Muscle of leg (tissue), 11 donors: Measurements from ENCODE around the gene EPB41L1. TPM values are rescaled to one million over a fixed set of nuclear protein-coding genes. Genes with fewer than 3 reads are reported as not detected.
A peak's percentile ranks its signal among the peaks of the same experiment; 100 is the strongest.
"Not testable (repeated sequence)": the region's sequence is repeated elsewhere in the genome, so short reads cannot be mapped to it uniquely, and the experiment has no call there.

Experiments used
- DNase-seq: peaks from one replicate; pipeline ENCODE4 v3.0.0; 2013
- H3K27ac ChIP-seq: one replicate; pipeline ENCODE4 v1.5.1; 2013; ENCODE audit warnings: mild to moderate bottlenecking, low read length, control low read depth
- H3K27me3 ChIP-seq: one replicate; pipeline ENCODE4 v1.6.1; 2013; ENCODE audit warnings: low read length; ENCODE audit not compliant: control insufficient read depth, insufficient read depth
- H3K36me3 ChIP-seq: one replicate; pipeline ENCODE4 v1.6.1; 2013; ENCODE audit warnings: low read length; ENCODE audit not compliant: control insufficient read depth, insufficient read depth
- H3K4me1 ChIP-seq: one replicate; pipeline ENCODE4 v1.6.1; 2013; ENCODE audit warnings: low read length; ENCODE audit not compliant: control insufficient read depth, insufficient read depth
- H3K4me3 ChIP-seq: one replicate; pipeline ENCODE4 v1.5.1; 2013; ENCODE audit warnings: low read length, control low read depth
- H3K9me3 ChIP-seq: replicated peaks from 2 replicates; pipeline ENCODE4 v1.6.1; 2013; ENCODE audit warnings: low read depth, low read length; ENCODE audit not compliant: control insufficient read depth
- WGBS: methylation state at CpG from one replicate; pipeline ENCODE4 v1.1.5; 2013; ENCODE audit warnings: missing lambda C conversion rate; ENCODE audit not compliant: insufficient coverage; 5-methylcytosine and 5-hydroxymethylcytosine counted together
- polyA plus RNA-seq, 8 donors: library from polyadenylated mRNA; unstranded; fragments of 120-200 nt; gene quantifications; one replicate each; pipeline versions ENCODE4 v1.2.1 to v1.2.3, GENCODE V29; 2013; ENCODE audit warnings: inconsistent platforms in 1 of 8, low replicate concordance in 1 of 8; ENCODE audit not compliant: insufficient read length in 8 of 8, insufficient read depth in 1 of 8
- total RNA-seq: library from RNA; stranded (reverse); fragments of 120-200 nt; gene quantifications from one replicate; pipeline ENCODE4 v1.2.4, GENCODE V29; 2013

EPB41L1 gene
- total and polyA plus RNA-seq, 9 donors = 14.3 to 37.6 (median 25.1) TPM

DNA sequence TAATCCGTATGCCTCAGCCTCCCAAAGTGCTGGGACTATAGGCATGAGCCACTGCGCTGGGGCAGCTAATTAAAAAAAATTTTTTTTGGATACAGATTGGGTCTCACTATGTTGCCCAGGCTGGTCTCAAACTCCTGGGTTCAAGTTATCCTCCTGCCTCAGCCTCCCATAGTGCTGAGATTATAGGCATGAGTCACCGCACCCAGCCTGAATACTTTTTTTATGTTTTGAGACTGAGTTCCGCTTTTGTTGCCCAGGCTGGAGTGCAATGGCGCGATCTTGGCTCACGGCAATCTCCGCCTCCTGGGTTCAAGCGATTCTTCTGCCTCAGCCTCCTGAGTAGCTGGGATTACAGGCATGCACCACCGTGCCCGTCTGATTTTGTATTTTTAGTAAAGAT lies 17.2 kb upstream of the EPB41L1 start:
- H3K36me3 ChIP-seq, H3K4me3 ChIP-seq, H3K4me1 ChIP-seq, H3K9me3 ChIP-seq, H3K27ac ChIP-seq, DNase-seq, H3K27me3 ChIP-seq: not testable (repeated sequence)
- 79% methylated on average over 9 of the region's 11 CpGs for WGBS

DNA sequence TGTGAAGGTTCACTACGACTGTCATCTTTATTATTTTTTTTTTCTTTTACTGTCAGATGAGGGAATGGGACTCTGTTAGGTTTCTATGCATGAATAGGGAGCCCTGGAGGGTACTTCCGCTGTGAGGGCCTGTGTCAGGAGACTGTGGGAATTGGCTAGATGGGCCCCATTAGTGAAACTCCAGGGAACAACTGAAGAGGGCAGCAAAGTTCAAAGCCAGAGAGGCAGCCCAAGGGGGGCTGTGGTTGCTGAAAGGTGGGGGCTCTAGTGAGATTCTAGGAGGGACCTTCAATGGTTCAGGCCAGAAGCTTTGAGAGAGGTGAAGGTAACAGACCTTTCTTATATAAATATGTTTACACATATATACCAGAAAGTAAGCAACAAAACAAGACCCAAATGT lies 13.2 kb upstream of the EPB41L1 start:
- no peak overlapping the region for H3K27ac ChIP-seq
- H3K4me1 ChIP-seq = peaks cover 3% of the 10 kb centered on the region
- H3K27me3 ChIP-seq = no peaks in the 10 kb centered on the region
- DNase-seq = no peak
- no peak overlapping the region for H3K4me3 ChIP-seq
- 58% methylated on average over 1 of the region's 2 CpGs for WGBS
- no peaks in the 10 kb centered on the region for H3K9me3 ChIP-seq
- no peaks in the 10 kb centered on the region for H3K36me3 ChIP-seq

DNA sequence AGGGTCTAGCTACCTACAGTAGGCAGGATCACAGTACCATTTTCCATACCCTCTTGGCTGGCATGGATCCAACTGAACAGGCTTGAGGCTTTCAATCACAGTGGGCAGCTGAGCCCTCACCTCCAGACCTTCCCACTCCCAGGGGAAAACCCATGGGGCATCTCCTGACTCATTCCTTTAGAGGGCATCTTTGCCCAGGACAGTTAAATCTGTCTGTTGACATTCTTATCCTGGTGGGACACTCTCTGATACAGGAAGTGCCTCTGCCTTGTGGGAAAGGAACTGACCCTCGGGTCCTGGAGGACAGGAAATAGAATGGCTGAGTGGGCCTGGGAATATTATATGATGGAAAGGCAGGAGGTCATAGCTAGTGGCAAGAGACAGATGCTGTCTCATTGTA lies 10.2 kb upstream of the EPB41L1 start:
- Histone ChIP-seq H3K27me3 (no peaks in the 10 kb centered on the region), H3K4me3 (no peak overlapping the region), H3K9me3 (no peaks in the 10 kb centered on the region), H3K36me3 (no peaks in the 10 kb centered on the region), H3K4me1 (peaks cover 5% of the 10 kb centered on the region), H3K27ac (no peak overlapping the region)
- peak; percentile 22 for DNase-seq
- WGBS = 44% methylated on average over 1 of the region's 1 CpG

DNA sequence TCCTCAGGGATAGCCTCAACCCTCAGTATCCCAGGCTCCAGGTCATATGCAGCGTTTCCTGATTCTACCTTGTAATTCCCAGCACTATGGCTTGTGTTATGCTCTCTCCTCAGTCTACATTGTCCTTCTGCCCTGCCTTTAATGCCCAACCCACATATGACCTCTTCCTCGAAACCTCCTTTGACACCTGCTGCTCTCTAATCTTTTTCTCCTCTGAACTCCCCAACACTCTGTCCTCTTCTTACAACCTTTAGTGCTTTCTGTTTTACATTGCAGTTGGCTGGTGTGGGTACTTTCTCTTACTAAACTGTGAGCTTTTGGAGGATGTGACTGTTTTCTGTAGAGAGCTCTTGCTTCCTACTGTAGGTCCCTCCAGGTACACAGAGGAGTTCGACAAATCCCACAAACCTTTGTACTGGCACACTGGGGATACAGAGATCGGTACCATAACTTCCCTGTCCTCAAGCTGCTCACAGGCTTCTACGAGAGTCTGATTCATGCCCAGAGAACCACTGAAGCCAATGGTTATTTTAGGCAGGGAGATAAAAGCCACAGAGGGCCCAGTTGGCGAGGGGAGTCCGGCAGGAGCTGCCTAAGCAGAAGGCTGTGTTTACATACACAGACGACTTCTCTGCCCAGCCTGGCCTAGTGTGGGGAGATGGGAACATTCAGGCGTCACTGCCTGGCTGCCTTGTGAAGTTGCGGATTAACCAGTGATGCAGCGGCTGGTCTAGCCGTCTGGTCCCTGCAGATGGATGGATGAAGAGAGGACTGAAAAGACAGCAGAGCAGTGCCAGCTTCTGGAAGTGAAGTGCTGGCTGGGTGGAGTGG lies 8.4 kb upstream of the EPB41L1 start:
- no peak overlapping the region for H3K27ac ChIP-seq
- no peak for DNase-seq
- no peaks in the 10 kb centered on the region for H3K9me3 ChIP-seq
- H3K4me1 ChIP-seq = peaks cover 9% of the 10 kb centered on the region
- H3K27me3 ChIP-seq = no peaks in the 10 kb centered on the region
- 58% methylated on average over 11 of the region's 12 CpGs for WGBS
- H3K36me3 ChIP-seq = no peaks in the 10 kb centered on the region
- H3K4me3 ChIP-seq = no peak overlapping the region

DNA sequence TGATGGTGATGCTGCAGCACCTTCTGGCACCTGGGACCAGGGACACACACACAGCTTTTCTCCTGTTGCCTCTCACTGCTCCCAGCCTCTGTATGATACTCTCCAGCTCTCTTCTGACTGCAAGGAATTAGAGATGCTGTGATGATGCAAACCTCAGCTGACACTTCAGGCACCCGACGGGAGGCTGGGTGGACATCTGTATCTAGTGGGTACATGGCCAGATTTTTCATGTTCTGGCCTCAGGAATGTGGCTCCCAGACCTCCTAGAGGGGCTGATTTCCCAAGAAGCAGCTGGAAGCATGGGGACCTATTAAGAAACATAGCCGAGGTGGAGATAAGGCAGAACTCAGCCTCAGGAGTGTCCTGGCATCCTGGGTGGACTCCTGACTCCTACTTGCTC lies 6.8 kb upstream of the EPB41L1 start:
- H3K27me3 ChIP-seq = no peaks in the 10 kb centered on the region
- no peaks in the 10 kb centered on the region for H3K36me3 ChIP-seq
- no peak overlapping the region for H3K27ac ChIP-seq
- WGBS = 26% methylated on average over 3 of the region's 3 CpGs
- H3K9me3 ChIP-seq = no peaks in the 10 kb centered on the region
- no peak overlapping the region for H3K4me3 ChIP-seq
- peaks cover 16% of the 10 kb centered on the region for H3K4me1 ChIP-seq
- DNase-seq = no peak

DNA sequence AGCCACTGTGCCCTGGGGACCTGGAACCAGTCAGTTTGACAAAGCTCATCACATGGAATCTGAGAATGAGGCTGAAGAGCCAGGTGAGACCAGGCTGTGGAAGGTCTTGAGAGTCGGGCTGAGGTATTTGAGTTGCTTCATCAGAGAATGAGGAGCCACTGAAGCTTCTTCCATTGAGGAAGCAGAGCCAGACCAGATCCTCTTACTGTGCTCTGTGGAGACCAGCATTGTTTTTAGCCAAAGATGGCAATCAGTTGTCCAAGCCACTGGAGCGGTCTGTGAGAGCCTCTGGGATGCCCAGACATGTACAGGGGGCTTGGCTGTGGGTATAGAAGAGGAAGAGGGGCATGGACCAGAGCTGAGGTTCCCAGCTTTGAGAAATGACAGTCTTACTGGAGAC lies 6.1 kb upstream of the EPB41L1 start:
- 80% methylated on average over 2 of the region's 2 CpGs for WGBS
- Histone ChIP-seq H3K4me3 (no peak overlapping the region), H3K9me3 (no peaks in the 10 kb centered on the region), H3K27ac (no peak overlapping the region), H3K36me3 (no peaks in the 10 kb centered on the region), H3K27me3 (no peaks in the 10 kb centered on the region), H3K4me1 (peaks cover 23% of the 10 kb centered on the region)
- no peak for DNase-seq

DNA sequence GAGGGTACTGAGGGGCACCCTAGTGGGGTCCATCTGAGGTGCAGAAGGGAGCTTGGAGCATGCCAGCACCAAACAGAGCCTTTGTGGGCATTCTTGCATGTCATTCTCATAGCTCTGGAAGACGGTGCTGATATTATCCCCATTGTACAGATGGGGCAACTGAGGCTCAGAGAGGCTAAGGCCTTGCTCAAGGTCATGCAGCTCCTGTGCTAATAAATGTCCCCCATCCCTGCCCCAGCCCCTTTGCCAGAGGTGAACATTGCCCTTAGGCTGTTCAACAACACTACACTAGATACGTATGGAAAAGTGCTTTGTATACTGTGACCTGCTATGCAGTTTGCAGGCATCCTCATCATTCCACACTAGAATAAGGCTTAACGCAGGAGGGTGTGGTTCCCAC lies 5.5 kb upstream of the EPB41L1 start:
- 75% methylated on average over 1 of the region's 3 CpGs for WGBS
- no peaks in the 10 kb centered on the region for H3K36me3 ChIP-seq
- H3K4me3 ChIP-seq = no peak overlapping the region
- H3K27me3 ChIP-seq = no peaks in the 10 kb centered on the region
- H3K27ac ChIP-seq = no peak overlapping the region
- H3K9me3 ChIP-seq = no peaks in the 10 kb centered on the region
- peaks cover 28% of the 10 kb centered on the region for H3K4me1 ChIP-seq
- no peak for DNase-seq

DNA sequence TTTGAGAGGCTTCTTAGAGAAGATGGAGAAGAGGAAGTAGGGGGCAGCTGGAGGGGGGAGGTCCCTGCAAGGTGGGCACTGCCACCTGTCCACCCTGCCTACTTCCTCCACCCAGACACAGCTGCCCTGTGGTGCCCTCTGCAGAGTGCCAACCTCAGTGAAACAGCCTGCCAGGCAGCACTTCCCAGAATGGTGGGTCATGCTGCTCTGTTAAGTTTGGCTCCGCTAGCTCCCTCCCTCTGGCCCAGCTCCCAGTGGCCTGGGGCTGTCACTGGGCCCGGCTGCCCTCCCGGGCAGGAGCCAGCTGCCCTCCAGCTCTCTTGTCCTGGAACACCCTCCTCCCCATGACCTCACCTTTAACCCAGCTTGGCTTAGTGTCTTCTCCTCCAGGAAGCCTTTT lies 5.1 kb upstream of the EPB41L1 start:
- Histone ChIP-seq H3K9me3 (no peaks in the 10 kb centered on the region), H3K27me3 (no peaks in the 10 kb centered on the region), H3K36me3 (no peaks in the 10 kb centered on the region), H3K4me3 (no peak overlapping the region), H3K4me1 (peaks cover 32% of the 10 kb centered on the region), H3K27ac (no peak overlapping the region)
- DNase-seq = no peak
- 42% methylated on average over 3 of the region's 3 CpGs for WGBS

DNA sequence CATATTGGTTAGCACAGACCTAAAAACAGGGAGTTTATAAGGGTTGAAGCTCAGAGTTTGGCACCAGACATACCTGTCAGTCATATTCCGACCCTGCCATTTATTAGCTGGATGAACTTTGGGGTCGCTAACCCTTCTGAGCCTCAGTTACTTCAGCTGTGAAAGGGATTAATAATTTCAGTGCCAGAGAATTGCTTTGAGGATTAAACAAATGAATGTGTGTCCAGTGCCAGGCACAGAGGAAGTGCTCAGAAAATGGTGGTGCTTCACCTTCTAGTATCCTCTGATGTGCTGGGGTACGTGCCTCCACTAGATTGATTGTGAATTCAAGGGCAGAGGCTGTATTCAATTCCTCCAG lies 4.1 kb upstream of the EPB41L1 start:
- H3K9me3 ChIP-seq = no peaks in the 10 kb centered on the region
- H3K27ac ChIP-seq = no peak overlapping the region
- 100% methylated on average over 2 of the region's 3 CpGs for WGBS

DNA sequence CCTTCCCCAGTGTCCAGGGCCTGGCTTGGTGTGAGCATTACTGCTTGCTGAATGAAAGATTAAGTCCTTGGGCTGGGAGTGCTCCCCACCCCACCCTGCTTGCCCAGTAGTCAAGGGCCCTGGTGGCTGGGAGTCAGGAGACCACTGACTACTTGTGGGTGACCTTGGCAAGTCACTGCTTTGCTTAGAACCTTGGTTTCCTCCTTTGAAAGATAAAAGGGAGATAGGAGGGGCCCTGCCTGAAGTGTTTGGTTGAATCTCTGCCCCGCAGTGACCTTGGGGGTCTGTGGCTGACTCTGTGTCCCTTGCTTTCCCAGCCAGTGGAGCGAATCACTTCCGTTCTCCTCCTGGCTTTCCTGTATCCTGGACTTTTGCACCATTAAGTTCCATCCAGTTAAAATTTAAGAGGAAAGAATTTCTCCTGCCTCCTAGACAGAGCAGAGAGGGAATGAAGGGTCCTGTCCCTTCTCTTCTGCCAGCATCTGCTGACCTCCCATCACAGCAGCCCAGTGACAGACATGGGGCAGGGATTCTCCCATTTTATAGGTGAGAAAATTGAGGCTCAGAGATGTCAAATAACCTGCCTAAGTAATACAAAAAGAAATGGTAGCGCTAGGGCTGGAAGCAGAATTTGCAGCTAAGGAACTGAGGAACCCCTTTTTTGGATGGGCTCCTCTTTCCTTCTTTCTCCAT lies 3.5 kb upstream of the EPB41L1 start:
- Histone ChIP-seq H3K4me1 (peaks cover 41% of the 10 kb centered on the region), H3K27me3 (peaks cover 8% of the 10 kb centered on the region), H3K4me3 (no peak overlapping the region), H3K36me3 (no peaks in the 10 kb centered on the region), H3K9me3 (no peaks in the 10 kb centered on the region), H3K27ac (no peak overlapping the region)
- 65% methylated on average over 4 of the region's 4 CpGs for WGBS
- no peak for DNase-seq

More for the DNA sequence above, 4.1 kb upstream of the EPB41L1 start:
- no peaks in the 10 kb centered on the region for H3K36me3 ChIP-seq
- no peak for DNase-seq
- H3K27me3 ChIP-seq = peaks cover 5% of the 10 kb centered on the region
- peaks cover 40% of the 10 kb centered on the region for H3K4me1 ChIP-seq
- no peak overlapping the region for H3K4me3 ChIP-seq
